Muscle of leg (tissue), 11 donors: ENCODE measurements around the gene NDUFA3. TPM values are rescaled to one million over a fixed set of nuclear protein-coding genes. Genes with fewer than 3 reads are reported as not detected.
"Not testable (repeated sequence)": the region's sequence is repeated elsewhere in the genome, so short reads cannot be mapped to it uniquely, and the experiment has no call there.

Experiments used
- DNase-seq: peaks from one replicate; pipeline ENCODE4 v3.0.0; 2013
- H3K27ac ChIP-seq: one replicate; pipeline ENCODE4 v1.5.1; 2013; ENCODE audit warnings: mild to moderate bottlenecking, low read length, control low read depth
- H3K27me3 ChIP-seq: one replicate; pipeline ENCODE4 v1.6.1; 2013; ENCODE audit warnings: low read length; ENCODE audit not compliant: control insufficient read depth, insufficient read depth
- H3K36me3 ChIP-seq: one replicate; pipeline ENCODE4 v1.6.1; 2013; ENCODE audit warnings: low read length; ENCODE audit not compliant: control insufficient read depth, insufficient read depth
- H3K4me1 ChIP-seq: one replicate; pipeline ENCODE4 v1.6.1; 2013; ENCODE audit warnings: low read length; ENCODE audit not compliant: control insufficient read depth, insufficient read depth
- H3K4me3 ChIP-seq: one replicate; pipeline ENCODE4 v1.5.1; 2013; ENCODE audit warnings: low read length, control low read depth
- H3K9me3 ChIP-seq: replicated peaks from 2 replicates; pipeline ENCODE4 v1.6.1; 2013; ENCODE audit warnings: low read depth, low read length; ENCODE audit not compliant: control insufficient read depth
- WGBS: methylation state at CpG from one replicate; pipeline ENCODE4 v1.1.5; 2013; ENCODE audit warnings: missing lambda C conversion rate; ENCODE audit not compliant: insufficient coverage; 5-methylcytosine and 5-hydroxymethylcytosine counted together
- polyA plus RNA-seq, 8 donors: library from polyadenylated mRNA; unstranded; fragments of 120-200 nt; gene quantifications; one replicate each; pipeline versions ENCODE4 v1.2.1 to v1.2.3, GENCODE V29; 2013; ENCODE audit warnings: inconsistent platforms in 1 of 8, low replicate concordance in 1 of 8; ENCODE audit not compliant: insufficient read length in 8 of 8, insufficient read depth in 1 of 8
- total RNA-seq: library from RNA; stranded (reverse); fragments of 120-200 nt; gene quantifications from one replicate; pipeline ENCODE4 v1.2.4, GENCODE V29; 2013

The NDUFA3 gene
- total and polyA plus RNA-seq, 9 donors = 89.3 to 167 (median 106) TPM

GRCh38 chr19:54081032-54081431, 21.6 kb upstream of the NDUFA3 start, which contains the start of gene TARM1:
TSS of gene TARM1 (minus strand) at chr19:54081365. CDS start at chr19:54081340, 25 bp downstream.
- no peak for DNase-seq
- Histone ChIP-seq H3K4me3 (no peak within 1 kb of the TSS), H3K4me1 (no peaks in the 10 kb centered on the region), H3K9me3 (peaks cover 8% of the 10 kb centered on the region), H3K36me3 (no peaks in the 10 kb centered on the region), H3K27me3 (no peaks in the 10 kb centered on the region), H3K27ac (no peak within 1 kb of the TSS)
- WGBS = 57% methylated on average over 1 of the region's 7 CpGs

DNA sequence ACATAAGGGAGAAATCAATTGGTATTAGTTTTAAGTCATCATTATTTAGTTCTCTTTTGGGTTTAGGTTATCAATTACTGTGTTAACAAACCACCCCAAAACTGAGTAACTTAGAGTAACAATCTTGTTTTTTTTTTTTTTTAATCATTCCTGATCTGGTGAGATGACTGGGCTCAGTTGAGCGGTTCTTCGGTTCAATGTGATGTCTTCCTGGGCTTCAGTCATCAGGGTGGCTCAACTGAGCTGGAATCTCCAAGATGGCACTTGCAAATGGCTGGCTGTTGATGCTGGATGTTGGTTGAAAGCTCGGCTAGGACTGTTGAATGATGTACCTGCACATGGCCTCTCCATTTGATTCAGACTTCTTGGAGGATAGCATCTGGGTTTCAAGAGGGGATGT, 18.2 kb upstream of the NDUFA3 start:
- WGBS = 90% methylated on average over 3 of the region's 3 CpGs
- Histone ChIP-seq H3K4me3 (no peak overlapping the region), H3K9me3 (peaks cover 8% of the 10 kb centered on the region), H3K36me3 (no peaks in the 10 kb centered on the region), H3K27me3 (no peaks in the 10 kb centered on the region), H3K27ac (no peak overlapping the region), H3K4me1 (no peaks in the 10 kb centered on the region)
- DNase-seq = no peak

DNA sequence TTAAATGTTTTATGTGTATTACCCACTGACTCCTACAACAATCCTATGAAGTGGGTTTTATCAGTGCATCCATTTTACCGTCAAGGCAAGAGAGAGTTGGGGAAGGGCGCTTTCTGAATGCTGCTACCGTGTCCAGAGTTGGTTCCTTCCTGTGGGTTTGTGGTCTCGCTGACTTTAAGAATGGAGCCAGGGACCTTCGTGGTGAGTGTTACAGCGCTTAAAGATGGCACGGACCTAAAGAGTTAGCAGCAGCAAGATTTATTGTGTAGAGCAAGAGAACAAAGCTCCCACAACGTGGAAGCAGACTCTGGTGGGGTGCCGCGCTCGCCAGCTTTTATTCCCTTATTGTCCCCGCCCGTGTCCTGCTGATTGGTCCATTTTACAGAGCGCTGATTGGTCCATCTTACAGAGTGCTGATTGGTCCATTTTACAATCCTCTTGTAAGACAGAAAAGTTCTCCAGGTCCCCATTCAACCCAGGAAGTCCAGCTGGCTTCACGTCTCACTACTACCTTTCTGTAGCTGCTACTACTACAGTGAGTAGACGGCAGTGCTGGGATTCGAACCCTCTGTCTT, 8.1 kb upstream of the NDUFA3 start:
- Histone ChIP-seq H3K4me1 (peaks cover 6% of the 10 kb centered on the region), H3K4me3 (no peak overlapping the region), H3K27me3 (peaks cover 35% of the 10 kb centered on the region), H3K27ac (no peak overlapping the region), H3K36me3 (no peaks in the 10 kb centered on the region), H3K9me3 (no peaks in the 10 kb centered on the region)
- DNase-seq = no peak
- 76% methylated on average over 17 of the region's 17 CpGs for WGBS

DNA sequence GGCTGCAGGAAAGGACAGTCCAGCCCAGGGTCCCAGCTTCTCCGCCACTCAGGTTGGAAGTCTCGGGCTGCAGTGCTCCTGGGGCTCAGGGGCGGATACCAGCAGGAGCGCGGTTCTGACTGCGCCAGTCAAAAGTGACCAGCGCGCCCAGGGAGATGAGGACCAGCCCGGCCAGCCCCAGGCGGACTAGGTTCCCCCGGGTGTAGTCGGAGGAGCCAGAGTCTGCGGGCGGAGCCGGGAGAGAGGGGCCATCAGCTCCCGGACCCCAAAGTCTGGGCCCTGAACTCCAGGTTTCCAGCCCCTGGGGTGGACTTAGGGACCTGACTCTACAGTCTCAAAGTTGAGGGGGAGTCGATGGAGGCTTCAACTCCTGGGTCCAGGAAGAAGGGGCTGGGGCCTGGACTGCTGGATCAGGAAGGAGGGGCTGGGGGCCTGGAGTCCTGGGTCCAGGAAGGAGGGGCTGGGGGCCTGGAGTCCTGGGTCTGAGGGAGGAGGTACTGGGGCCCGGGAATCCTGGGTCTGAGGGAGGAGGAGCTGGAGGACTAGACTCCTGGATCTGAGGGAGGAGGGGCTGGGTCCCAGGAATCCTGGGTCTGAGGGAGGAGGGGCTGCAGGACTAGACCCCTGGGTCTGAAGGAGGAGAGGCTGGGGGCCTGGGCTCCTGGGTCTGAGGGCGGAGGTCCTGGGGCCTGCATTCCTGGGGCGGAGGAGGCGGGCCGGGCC, 7.4 kb upstream of the NDUFA3 start:
- Histone ChIP-seq H3K27ac (no peak overlapping the region), H3K36me3 (no peaks in the 10 kb centered on the region), H3K27me3 (peaks cover 35% of the 10 kb centered on the region), H3K4me1 (peaks cover 6% of the 10 kb centered on the region), H3K9me3 (no peaks in the 10 kb centered on the region), H3K4me3 (no peak overlapping the region)
- WGBS = 66% methylated on average over 22 of the region's 22 CpGs
- no peak for DNase-seq

DNA sequence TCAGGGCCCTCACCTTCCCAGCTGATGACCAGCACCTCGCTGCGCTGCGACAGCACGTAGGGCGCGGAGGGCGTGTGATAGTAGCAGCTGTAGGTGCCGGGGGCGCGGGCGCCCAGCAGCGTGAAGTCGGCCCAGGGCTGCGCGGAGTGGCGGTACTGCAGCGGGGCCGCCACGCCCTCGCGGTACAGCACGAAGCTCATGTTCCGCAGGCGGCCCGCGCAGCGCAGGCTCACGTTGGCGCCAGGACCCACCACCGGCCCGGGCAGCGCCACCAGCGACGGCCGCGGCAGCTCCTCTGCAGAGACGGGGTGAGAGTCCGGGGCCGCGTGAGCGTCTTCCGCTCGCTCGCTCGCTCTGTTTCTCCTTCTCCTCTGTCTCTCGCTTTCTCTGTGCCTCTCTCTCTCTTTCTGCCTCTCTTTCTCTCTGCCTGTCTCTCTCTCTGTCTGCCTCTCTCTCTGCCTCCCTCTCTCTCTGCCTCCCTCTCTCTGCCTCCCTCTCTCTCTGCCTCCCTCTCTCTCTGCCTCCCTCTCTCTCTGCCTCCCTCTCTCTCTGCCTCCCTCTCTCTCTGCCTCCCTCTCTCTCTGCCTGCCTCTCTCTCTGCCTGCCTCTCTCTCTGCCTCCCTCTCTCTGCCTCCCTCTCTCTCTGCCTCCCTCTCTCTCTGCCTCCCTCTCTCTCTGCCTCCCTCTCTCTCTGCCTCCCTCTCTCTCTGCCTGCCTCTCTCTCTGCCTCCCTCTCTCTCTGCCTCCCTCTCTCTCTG, 6.6 kb upstream of the NDUFA3 start:
- H3K4me3 ChIP-seq = not testable (repeated sequence)
- H3K27me3 ChIP-seq = peaks cover 34% of the 10 kb centered on the region

GRCh38 chr19:54096617-54097106, 6.0 kb upstream of the NDUFA3 start:
- DNase-seq = no peak
- Histone ChIP-seq H3K9me3 (no peaks in the 10 kb centered on the region), H3K36me3 (no peaks in the 10 kb centered on the region), H3K27ac (no peak overlapping the region), H3K4me3 (no peak overlapping the region), H3K27me3 (peaks cover 33% of the 10 kb centered on the region), H3K4me1 (peaks cover 6% of the 10 kb centered on the region)
- WGBS = 4% methylated on average over 14 of the region's 14 CpGs

More for the DNA sequence above, 6.6 kb upstream of the NDUFA3 start:
- H3K36me3 ChIP-seq, H3K4me1 ChIP-seq, H3K9me3 ChIP-seq, H3K27ac ChIP-seq: not testable (repeated sequence)
- WGBS = under 1% methylated on average over 46 of the region's 46 CpGs
- peak; percentile 39 for DNase-seq

DNA sequence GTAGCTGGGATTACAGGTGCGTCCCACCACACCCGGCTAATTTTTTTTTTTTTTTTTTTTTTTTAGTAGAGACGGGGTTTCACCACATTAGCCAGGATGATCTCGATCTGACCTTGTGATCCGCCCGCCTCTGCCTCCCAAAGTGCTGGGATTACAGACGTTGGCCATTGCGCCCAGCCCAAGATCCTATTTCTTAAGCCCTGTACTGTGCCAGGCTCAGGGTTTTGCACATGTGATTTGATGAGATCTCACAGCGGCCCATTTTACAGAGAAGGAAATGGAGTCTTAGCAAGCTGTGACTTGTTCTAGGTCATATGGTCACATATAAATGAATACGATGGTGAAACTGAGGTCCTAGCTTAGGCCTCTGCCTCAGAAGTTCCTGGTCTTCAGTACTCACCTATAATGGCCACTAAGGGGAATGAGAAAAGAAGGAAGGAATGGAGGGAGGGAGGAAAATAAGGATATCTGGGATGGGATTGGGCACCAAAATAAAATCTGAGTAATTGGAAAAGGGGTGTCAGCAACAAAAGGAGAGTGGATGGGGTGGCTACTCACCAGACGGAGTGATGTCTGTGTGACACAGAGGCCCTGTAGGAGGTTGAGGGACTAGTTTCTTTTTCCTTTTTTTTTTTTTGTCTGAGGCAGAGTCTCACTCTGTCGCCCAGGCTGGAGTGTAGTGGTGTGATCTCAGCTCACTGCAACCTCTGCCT, 3.3 kb upstream of the NDUFA3 start:
- H3K9me3 ChIP-seq = no peaks in the 10 kb centered on the region
- peaks cover 2% of the 10 kb centered on the region for H3K36me3 ChIP-seq
- DNase-seq = no peak
- no peak overlapping the region for H3K27ac ChIP-seq
- peaks cover 32% of the 10 kb centered on the region for H3K27me3 ChIP-seq
- WGBS = 80% methylated on average over 7 of the region's 12 CpGs
- H3K4me3 ChIP-seq = no peak overlapping the region
- H3K4me1 ChIP-seq = peaks cover 13% of the 10 kb centered on the region

- Histone ChIP-seq H3K4me1 (peaks cover 13% of the 10 kb centered on the region), H3K27me3 (peaks cover 26% of the 10 kb centered on the region)
- H3K4me3 ChIP-seq, H3K9me3 ChIP-seq, H3K36me3 ChIP-seq, H3K27ac ChIP-seq, DNase-seq: not testable (repeated sequence)
- WGBS = 75% methylated on average over 7 of the region's 9 CpGs
Measured at GRCh38 chr19:54099903-54100255, 2.8 kb upstream of the NDUFA3 start.

- H3K36me3 ChIP-seq = peaks cover 7% of the 10 kb centered on the region
- peak within 1 kb of the TSS; percentile 13 for H3K27ac ChIP-seq
- peaks cover 19% of the 10 kb centered on the region for H3K27me3 ChIP-seq
- H3K9me3 ChIP-seq = no peaks in the 10 kb centered on the region
- H3K4me1 ChIP-seq = peaks cover 12% of the 10 kb centered on the region
- no peak within 1 kb of the TSS for H3K4me3 ChIP-seq
- peak; percentile 43 for DNase-seq
- 60% methylated on average over 2 of the region's 5 CpGs for WGBS
Measured at GRCh38 chr19:54100561-54100960, 2.1 kb upstream of the NDUFA3 start, which contains the start of gene OSCAR. TSS of gene OSCAR (minus strand) at chr19:54100803. CDS start at chr19:54100792, 11 bp downstream.
